Measurements from ENCODE around the gene MZB1. TPM values are rescaled to one million over a fixed set of nuclear protein-coding genes. Genes with fewer than 3 reads are reported as not detected.

MZB1 gene
- total RNA-seq, 4 donors from 2014 or later, result 2.1 to 2.4 TPM; not detected in 2

DNA sequence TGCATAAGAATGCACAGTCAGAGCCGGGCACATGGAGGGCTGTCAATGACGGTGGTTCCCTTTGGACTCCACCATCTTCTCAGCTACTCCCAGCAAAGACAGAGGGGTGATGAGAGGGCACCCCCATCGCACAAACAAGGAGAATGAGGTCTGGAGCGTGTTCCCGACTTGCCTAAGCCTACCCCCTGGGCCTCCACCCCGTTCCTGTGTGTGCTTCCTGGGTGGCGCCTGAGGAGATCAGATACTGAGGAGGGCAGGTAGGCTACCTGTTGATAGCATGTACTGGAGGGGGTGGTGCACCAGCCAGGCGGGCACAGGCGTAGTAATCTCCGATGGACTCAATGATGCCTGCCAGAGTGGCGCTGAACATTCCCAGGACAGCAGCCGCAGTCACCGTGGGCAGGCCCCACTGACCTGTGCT, 10.8 kb downstream of the MZB1 start:
- no peak for DNase-seq (ENCODE audit: low spot score in 2 of 2)
- H3K9me3 ChIP-seq, result no peaks in the 10 kb centered on the region
- no peak overlapping the region for H3K27ac ChIP-seq
- H3K27me3 ChIP-seq, result no peaks in the 10 kb centered on the region
- 83 to 91% methylated on average over 13 of the region's 13 CpGs for WGBS, 2 donors
- peaks cover 0 to 5% (median 0%) of the 10 kb centered on the region in 4 donors for H3K4me1 ChIP-seq
- no peak for TF ChIP-seq EP300 (IDR thresholded peaks at IDR 0.05)
- no peak for TF ChIP-seq POLR2A (IDR thresholded peaks at IDR 0.05)
- TF ChIP-seq, protein P1, sequence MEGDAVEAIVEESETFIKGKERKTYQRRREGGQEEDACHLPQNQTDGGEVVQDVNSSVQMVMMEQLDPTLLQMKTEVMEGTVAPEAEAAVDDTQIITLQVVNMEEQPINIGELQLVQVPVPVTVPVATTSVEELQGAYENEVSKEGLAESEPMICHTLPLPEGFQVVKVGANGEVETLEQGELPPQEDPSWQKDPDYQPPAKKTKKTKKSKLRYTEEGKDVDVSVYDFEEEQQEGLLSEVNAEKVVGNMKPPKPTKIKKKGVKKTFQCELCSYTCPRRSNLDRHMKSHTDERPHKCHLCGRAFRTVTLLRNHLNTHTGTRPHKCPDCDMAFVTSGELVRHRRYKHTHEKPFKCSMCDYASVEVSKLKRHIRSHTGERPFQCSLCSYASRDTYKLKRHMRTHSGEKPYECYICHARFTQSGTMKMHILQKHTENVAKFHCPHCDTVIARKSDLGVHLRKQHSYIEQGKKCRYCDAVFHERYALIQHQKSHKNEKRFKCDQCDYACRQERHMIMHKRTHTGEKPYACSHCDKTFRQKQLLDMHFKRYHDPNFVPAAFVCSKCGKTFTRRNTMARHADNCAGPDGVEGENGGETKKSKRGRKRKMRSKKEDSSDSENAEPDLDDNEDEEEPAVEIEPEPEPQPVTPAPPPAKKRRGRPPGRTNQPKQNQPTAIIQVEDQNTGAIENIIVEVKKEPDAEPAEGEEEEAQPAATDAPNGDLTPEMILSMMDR (IDR thresholded peaks at IDR 0.05), result no peak
- peaks cover 0 to 31% (median 0%) of the 10 kb centered on the region in 3 donors for H3K36me3 ChIP-seq
- H3K4me3 ChIP-seq, result no peak overlapping the region

DNA sequence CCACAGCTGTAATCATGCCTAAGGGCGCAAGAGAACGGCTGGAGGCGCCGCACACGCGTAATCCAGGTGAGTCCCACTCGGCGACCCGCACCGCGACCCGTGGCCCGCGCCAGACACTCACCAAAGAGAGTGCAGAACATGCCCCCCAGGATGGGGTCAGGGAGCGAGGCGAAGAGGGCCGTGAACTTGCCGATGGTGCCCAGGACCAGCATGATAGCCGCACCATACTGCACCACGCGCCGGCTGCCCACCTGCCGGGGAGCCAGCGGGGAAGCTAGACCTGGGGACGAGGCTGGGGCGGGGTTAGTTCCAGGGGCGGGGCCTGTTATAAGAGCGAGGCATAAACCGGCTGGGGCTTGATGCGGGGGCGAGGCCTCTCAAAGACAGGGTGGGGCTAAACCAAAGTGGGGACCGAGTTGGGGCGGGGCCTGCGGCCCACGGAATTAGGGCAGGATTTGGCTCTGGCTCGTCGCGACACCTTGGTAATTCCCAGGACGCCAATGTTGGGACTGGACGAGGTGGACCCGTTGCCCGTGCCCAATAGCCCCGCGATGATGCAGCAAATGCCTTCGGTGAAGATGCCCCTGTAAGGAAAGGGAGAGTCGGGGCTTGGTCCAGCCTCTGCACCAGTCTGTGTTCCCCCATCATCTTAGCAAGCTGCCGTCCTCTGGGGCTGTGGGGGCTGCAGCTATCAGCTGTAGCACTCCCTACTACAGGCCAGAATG, 11.4 kb downstream of the MZB1 start:
- Histone ChIP-seq H3K4me1 (peaks cover 0 to 11% (median 0%) of the 10 kb centered on the region in 4 donors), H3K27ac (no peak overlapping the region), H3K36me3 (peaks cover 0 to 38% (median 0%) of the 10 kb centered on the region in 3 donors), H3K9me3 (no peaks in the 10 kb centered on the region), H3K4me3 (no peak overlapping the region), H3K27me3 (no peaks in the 10 kb centered on the region)
- no peak for DNase-seq (ENCODE audit: low spot score in 2 of 2)
- TF ChIP-seq POLR2A (IDR thresholded peaks at IDR 0.05) (no peak), EP300 (IDR thresholded peaks at IDR 0.05) (no peak)
- TF ChIP-seq, protein P1 (IDR thresholded peaks at IDR 0.05), result no peak
- 63 to 71% methylated on average over 46 to 47 of the region's 47 CpGs for WGBS, 2 donors

DNA sequence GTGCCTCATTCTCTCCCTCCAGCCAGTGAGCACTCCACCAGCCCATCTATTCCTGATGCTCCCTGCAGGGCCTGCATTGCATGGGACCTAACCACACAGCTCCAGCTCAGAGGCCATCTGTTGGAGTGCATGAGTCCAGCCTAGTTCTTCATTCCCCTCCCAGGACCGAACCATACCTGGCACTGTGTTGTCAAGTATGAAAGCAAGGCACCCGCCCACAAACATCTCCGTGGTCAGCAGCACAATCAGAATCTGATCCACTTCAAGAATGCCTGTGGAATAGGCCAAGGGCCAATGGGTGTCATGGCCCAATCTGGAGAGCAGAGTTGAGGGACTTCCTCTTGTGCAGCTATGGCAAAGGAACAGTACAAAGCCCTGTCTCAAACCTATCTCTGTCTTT, 12.5 kb downstream of the MZB1 start:
- no peaks in the 10 kb centered on the region for H3K9me3 ChIP-seq
- TF ChIP-seq, protein P1 (IDR thresholded peaks at IDR 0.05), result no peak
- TF ChIP-seq POLR2A (IDR thresholded peaks at IDR 0.05) (no peak), EP300 (IDR thresholded peaks at IDR 0.05) (no peak)
- no peak overlapping the region for H3K4me3 ChIP-seq
- no peak for DNase-seq (ENCODE audit: low spot score in 2 of 2)
- H3K27ac ChIP-seq, result no peak overlapping the region
- 76 to 97% methylated on average over 3 of the region's 3 CpGs for WGBS, 2 donors
- H3K36me3 ChIP-seq, result peaks cover 0 to 47% (median 0%) of the 10 kb centered on the region in 3 donors
- peaks cover 0 to 12% (median under 1%) of the 10 kb centered on the region in 4 donors for H3K4me1 ChIP-seq
- H3K27me3 ChIP-seq, result no peaks in the 10 kb centered on the region

DNA sequence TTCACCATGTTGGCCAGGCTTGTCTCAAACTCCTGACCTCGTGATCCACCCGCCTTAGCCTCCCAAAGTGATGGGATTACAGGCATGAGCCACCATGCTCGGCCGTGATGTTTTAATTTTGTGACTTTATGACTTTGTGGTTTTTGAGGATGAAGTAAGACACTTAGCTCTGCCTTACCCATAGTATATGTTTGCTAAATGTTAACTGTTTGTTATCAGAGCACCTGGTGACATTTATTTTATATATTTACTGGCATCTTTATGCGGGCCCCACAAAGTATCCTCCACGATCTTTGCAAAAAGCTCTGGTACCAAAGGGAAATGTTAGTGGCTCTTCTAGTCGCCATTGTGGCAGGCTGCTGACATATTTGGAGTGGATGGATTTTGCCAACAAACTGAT, 13.3 kb downstream of the MZB1 start:
- Histone ChIP-seq H3K36me3 (peaks cover 0 to 56% (median 0%) of the 10 kb centered on the region in 3 donors), H3K4me1 (peaks cover 0 to 12% (median 2%) of the 10 kb centered on the region in 4 donors), H3K27me3 (no peaks in the 10 kb centered on the region), H3K4me3 (no peak overlapping the region), H3K27ac (no peak overlapping the region), H3K9me3 (no peaks in the 10 kb centered on the region)
- DNase-seq (ENCODE audit: low spot score in 2 of 2), result no peak
- WGBS, 2 donors, result 85 to 90% methylated on average over 7 of the region's 7 CpGs
- TF ChIP-seq, protein P1 (IDR thresholded peaks at IDR 0.05), result no peak
- TF ChIP-seq POLR2A (IDR thresholded peaks at IDR 0.05) (no peak), EP300 (IDR thresholded peaks at IDR 0.05) (no peak)

DNA sequence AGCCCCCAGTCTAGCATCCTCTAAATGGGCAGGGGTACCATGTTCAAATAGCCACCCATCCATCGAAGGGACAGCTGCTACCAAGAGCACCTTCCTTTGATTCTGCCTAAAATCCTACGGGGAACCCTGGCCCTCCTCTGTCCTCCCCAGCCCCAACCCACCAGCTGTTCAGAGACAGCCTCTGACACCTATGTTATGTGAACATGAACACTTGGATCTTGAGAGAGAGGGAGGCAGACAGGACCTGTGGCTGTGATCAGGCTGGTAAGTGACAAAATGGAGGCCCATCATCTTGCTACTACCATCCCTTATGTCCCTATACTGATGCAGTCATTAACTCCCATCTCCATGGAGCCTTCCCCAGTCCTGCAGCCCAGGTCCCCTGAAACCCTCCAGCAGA, 14.8 kb downstream of the MZB1 start:
- 75 to 100% methylated on average over 2 of the region's 2 CpGs for WGBS, 2 donors
- no peak for TF ChIP-seq POLR2A (IDR thresholded peaks at IDR 0.05)
- no peak for DNase-seq (ENCODE audit: low spot score in 2 of 2)
- no peak overlapping the region for H3K4me3 ChIP-seq
- no peaks in the 10 kb centered on the region for H3K27me3 ChIP-seq
- H3K4me1 ChIP-seq, result peaks cover 0 to 12% (median 2%) of the 10 kb centered on the region in 4 donors
- H3K36me3 ChIP-seq, result peaks cover 0 to 68% (median 4%) of the 10 kb centered on the region in 3 donors
- H3K9me3 ChIP-seq, result no peaks in the 10 kb centered on the region
- H3K27ac ChIP-seq, result no peak overlapping the region
